ENCODE data around the gene CKAP4.

CKAP4 gene

GRCh38 chr12:106274012-106274411 lies 26.2 kb upstream of the CKAP4 start:
- DNase-seq (ENCODE audit: low spot score) = no peak

GRCh38 chr12:106273491-106273890 lies 25.7 kb upstream of the CKAP4 start:
- DNase-seq (ENCODE audit: low spot score) = no peak

- no peak for DNase-seq (ENCODE audit: low spot score)
These were observed 24.0 kb upstream of the CKAP4 start for GRCh38 chr12:106271575-106272505.

GRCh38 chr12:106269150-106269771 lies 21.4 kb upstream of the CKAP4 start:
- DNase-seq (ENCODE audit: low spot score) = no peak

GRCh38 chr12:106267535-106267934 lies 19.7 kb upstream of the CKAP4 start:
- no peak for DNase-seq (ENCODE audit: low spot score)

- no peak for DNase-seq (ENCODE audit: low spot score)
These were observed 17.3 kb upstream of the CKAP4 start for GRCh38 chr12:106265116-106265515.

GRCh38 chr12:106258935-106259334 lies 11.1 kb upstream of the CKAP4 start:
- no peak for DNase-seq (ENCODE audit: low spot score)

GRCh38 chr12:106258226-106258625 lies 10.4 kb upstream of the CKAP4 start:
- DNase-seq (ENCODE audit: low spot score) = no peak

- no peak for DNase-seq (ENCODE audit: low spot score)
These were observed 8.7 kb upstream of the CKAP4 start for GRCh38 chr12:106256524-106256923.

- DNase-seq (ENCODE audit: low spot score) = no peak
These were observed 8.1 kb upstream of the CKAP4 start for GRCh38 chr12:106255952-106256351.

- no peak for DNase-seq (ENCODE audit: low spot score)
These were observed 7.7 kb upstream of the CKAP4 start for GRCh38 chr12:106255493-106255892.

- DNase-seq (ENCODE audit: low spot score) = no peak
These were observed 6.9 kb upstream of the CKAP4 start for GRCh38 chr12:106254724-106255123.

- DNase-seq (ENCODE audit: low spot score) = no peak
These were observed 4.0 kb upstream of the CKAP4 start for GRCh38 chr12:106251631-106252455.

GRCh38 chr12:106249411-106250135 lies 1.8 kb upstream of the CKAP4 start:
- no peak for DNase-seq (ENCODE audit: low spot score)

- DNase-seq (ENCODE audit: low spot score) = peak; percentile 43
These were observed 1.1 kb upstream of the CKAP4 start for GRCh38 chr12:106248846-106249371.

- peak; percentile 7 for DNase-seq (ENCODE audit: low spot score)
These were observed 559 bp upstream of the CKAP4 start for GRCh38 chr12:106248312-106248845.

GRCh38 chr12:106246891-106247673 lies 738 bp downstream of the CKAP4 start:
- peak; percentile 55 for DNase-seq (ENCODE audit: low spot score)

- DNase-seq (ENCODE audit: low spot score) = no peak
These were observed 2.1 kb downstream of the CKAP4 start for GRCh38 chr12:106245767-106246166.

GRCh38 chr12:106243620-106244019 lies 4.2 kb downstream of the CKAP4 start:
- DNase-seq (ENCODE audit: low spot score) = no peak

GRCh38 chr12:106240821-106241220 lies 7.0 kb downstream of the CKAP4 start:
- no peak for DNase-seq (ENCODE audit: low spot score)

- no peak for DNase-seq (ENCODE audit: low spot score)
These were observed 7.9 kb downstream of the CKAP4 start for GRCh38 chr12:106239951-106240335.
